Mammary epithelial cell (primary cell): ENCODE data around the gene TEKT5.

Experiments used
- CTCF ChIP-seq, 2 donors: IDR thresholded peaks in 1 of 2; conservative IDR thresholded peaks in 1 of 2; 2 replicates each; pipeline ENCODE4 v1.5.1; 2011 to 2012; ENCODE audit warnings: inconsistent platforms in 2 of 2, low read length in 2 of 2, mild to moderate bottlenecking in 2 of 2, control low read depth in 1 of 2, low read depth in 1 of 2; ENCODE audit not compliant: insufficient read depth in 1 of 2; ENCODE audit errors: extremely low read depth in 1 of 2
- EZH2 ChIP-seq: IDR thresholded peaks from 2 replicates; pipeline ENCODE4 v1.6.1; 2012; ENCODE audit warnings: low read length, inconsistent platforms, borderline replicate concordance

DNA sequence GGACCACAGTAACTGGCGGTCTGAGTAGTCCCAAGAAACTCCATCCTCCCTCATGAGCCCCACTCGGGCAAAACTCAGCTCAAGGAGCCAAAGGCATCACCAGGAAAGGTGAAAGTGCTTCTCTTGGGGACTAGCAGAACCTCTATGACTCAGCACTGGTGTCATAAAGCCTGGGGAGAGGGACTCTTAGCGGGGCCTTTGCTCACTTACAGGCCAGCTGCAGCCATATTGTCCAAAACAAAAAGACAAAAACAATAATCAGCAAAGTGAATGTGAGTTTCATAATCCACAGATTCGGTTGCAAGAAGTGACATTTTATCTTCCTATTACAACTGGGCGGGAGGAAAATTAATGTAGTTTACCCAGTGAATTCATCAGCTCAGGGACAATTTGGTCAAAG is at the start of gene TEKT5:
- no peak for TF ChIP-seq CTCF (conservative IDR thresholded peaks at IDR 0.05 in 1 of 2, IDR thresholded peaks at IDR 0.05 in 1 of 2; ENCODE audit: extremely low read depth in 1 of 2, insufficient read depth in 1 of 2, low read depth in 1 of 2, low read length in 2 of 2)
- no peak for TF ChIP-seq EZH2
